CD4-positive, alpha-beta T cell treated with Interleukin-21 for 1 hour (primary cell): ENCODE measurements around the gene SWAP70.

Source experiments
- DNase-seq: peaks from one replicate; pipeline ENCODE4 v3.0.0-alpha.2; 2020

Gene SWAP70

DNA sequence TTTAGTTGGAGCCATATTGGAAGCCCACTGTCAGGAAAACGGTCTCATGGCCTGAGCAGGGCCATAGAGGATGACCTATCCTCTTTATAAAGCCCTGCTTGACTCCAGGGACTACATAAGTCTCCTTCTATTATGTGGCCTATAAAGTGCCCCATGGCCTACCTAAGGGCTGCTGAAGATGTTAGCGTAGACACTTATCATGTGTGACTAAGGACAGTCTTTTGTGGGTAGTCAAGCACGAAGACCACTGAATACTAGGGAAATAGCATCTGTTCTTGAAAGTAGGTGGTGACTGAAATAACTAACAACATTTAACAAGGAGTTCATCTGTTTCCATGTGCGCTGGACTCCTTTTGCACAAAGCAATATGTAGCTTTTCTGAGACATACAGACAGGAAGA is 117.1 kb downstream of the SWAP70 start:
- no peak for DNase-seq

GRCh38 chr11:9783986-9784385 is 120.1 kb downstream of the SWAP70 start:
- DNase-seq: no peak

- no peak for DNase-seq
Measured at GRCh38 chr11:9784602-9785315, 120.9 kb downstream of the SWAP70 start.

- DNase-seq: no peak
Measured at GRCh38 chr11:9787260-9787659, 123.4 kb downstream of the SWAP70 start.

DNA sequence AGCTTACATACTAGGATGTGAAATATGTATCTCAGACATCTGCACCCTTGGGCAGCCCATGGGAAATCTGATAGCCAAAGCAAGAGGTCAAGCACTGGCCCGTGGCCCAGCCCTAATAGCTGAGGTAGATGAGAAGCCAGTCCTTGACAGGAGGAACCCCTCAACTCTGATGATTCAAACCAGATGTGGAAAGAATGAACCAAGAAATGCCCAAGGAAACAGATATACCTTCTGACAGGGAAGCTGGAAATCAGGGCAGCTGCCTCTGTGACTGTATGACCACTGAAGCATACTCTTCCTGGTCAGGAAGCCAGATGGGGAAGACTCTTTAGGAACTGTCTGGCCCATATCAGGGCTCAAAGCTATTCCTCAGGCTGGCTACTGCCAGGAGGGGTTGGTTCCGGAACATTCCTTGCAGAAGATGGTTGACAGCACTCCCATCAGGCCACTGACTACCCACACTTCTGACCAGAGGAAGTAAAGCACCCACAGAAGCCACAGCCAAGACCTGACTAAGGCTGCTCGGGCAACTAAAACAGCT is 124.2 kb downstream of the SWAP70 start:
- no peak for DNase-seq

DNA sequence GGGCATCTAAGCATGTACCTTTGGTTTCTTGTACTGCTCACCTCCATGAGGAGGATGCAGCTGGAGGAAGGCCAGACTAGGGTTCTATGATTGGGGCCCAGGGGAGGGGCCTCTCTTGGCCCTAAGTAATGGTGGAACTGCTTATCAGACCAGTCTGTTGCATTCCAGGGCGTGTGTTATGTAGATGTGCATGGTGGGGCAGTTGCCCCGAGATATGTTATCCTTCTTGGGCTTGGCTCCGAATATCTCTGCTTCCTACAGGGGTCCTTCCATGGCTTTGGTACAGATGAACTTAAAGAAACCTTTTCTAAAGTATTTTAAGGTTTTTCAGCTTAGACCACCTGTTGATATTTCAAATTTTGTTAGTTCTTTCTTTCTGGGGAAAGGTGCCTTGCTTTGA is 126.0 kb downstream of the SWAP70 start:
- DNase-seq: no peak

DNA sequence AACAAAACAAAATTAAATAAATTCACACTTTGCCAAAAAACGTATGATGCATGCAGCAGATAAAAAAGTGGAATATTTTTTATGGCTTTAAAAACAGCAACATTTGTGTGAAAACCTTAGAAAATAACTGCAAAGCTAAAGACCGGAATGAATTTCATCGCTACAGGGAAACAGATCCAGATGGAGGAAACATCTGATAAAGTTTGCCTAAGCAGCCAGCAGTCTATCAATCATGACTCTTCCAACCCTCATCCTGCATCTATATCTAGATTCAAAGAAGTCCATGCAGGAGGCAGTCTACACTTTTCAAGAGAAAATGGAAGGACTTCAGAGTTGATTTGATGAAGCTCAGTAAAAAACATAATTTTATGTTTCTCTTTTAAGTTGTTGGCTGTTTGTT is 126.8 kb downstream of the SWAP70 start:
- no peak for DNase-seq

DNA sequence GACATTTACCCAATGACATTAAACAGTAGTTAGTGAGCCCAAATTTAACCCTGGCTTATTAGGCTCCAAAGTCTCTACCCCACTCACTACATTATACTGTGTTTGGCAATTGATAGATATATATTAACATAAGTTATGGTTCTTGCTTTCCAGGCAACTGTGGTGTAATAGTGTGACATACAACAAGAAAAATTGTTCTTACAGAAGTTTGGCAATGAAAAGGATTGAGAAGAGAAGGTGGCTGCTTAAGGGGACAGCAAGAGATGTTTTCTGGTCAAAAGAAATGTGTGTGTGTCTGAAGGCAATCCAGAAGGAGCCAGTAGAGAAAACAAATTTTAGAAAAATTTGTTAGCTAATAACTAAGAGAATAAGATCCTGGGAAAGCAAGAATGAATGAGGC is 132.4 kb downstream of the SWAP70 start:
- no peak for DNase-seq

- no peak for DNase-seq
Measured at GRCh38 chr11:9796854-9797253, 133.0 kb downstream of the SWAP70 start.

- no peak for DNase-seq
Measured at GRCh38 chr11:9797300-9797699, 133.4 kb downstream of the SWAP70 start.

- no peak for DNase-seq
Measured at GRCh38 chr11:9799886-9800285, 136.0 kb downstream of the SWAP70 start.

GRCh38 chr11:9802291-9802861 is 138.5 kb downstream of the SWAP70 start:
- no peak for DNase-seq
